Eye (tissue), 1 donor: ENCODE results near the gene PPT2.

ENCODE experiments used
- DNase-seq: peaks from one replicate; pipeline ENCODE4 v3.0.0-alpha.2; 2015

Gene PPT2

DNA sequence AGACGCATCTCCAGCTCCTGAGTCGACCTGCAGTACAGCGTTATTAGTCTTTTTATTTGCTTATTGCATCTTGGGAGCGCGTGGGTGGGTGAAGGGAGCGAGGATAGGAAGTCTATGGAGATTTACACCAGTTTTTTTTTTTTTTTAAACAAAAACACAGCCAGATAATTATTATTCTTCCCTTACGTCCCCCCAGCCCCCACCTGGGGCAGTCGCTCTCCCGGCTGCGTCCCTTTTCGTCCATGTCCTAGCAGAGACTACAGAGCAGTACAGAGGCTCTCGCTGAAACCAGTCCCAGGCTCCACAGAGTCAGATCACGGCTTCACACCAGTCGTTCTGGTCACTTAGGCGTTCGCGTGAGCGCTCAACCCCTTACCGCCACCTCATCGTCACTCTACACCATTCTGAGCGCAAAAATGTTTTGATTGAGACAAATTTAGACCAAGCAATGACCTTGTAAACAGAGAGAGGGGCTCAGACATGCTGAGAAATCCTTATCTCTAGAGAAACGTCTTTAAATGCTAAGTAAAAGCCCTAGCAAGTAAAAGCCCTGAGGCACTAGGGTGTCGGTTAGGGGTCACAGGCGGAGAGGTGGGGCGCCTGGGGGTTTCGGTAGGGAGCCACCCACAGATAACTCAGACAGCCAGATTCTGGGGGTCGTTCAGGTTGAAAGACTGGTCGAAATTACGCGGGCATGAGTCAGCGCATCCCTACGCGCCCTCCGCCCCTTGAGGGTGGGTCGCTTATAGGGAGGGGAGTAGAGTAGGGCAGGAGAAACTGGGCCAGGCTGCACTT, 975 bp upstream of the PPT2 start:
- DNase-seq, result peak; percentile 81

GRCh38 chr6:32154514-32155161, 697 bp downstream of the PPT2 start:
- peak; percentile 84 for DNase-seq

GRCh38 chr6:32156891-32157290, 3.0 kb downstream of the PPT2 start:
- DNase-seq, result no peak

GRCh38 chr6:32158052-32158451, 4.1 kb downstream of the PPT2 start:
- DNase-seq, result no peak

DNA sequence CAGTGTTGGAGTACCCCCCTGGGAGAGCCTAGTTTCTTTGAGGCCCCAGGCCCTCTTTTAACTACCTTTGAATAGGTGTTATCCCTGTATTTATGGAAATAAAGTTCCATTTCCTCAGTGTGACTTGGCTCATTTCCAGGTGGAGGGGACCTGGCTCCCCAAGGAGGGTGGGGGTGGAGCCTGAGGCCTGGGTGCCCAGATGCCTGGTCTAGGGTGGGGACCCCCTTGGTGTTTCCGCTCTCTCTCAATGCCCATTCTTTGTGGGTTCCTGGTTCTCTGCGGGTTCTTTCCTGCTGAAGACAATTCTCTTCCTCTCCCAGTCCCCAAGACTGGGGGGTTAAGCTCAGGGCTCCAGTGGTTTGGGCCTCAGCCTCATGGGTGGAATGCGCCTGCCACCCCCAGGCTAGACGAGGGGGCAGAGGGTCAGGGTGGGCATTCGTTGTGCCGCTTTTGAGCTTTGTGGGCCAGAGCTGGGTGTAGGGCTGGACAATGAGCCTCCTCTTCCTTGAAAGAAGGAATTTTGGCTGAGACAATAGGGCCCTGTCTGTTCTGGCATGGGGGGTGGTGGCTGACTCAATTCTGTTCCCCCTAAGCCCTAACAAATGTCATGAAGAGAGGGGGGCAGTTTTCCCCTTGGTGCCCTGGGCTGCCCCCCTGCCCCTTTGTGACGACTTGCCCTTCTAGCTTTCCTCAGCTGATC, 9.8 kb downstream of the PPT2 start:
- DNase-seq, result no peak

DNA sequence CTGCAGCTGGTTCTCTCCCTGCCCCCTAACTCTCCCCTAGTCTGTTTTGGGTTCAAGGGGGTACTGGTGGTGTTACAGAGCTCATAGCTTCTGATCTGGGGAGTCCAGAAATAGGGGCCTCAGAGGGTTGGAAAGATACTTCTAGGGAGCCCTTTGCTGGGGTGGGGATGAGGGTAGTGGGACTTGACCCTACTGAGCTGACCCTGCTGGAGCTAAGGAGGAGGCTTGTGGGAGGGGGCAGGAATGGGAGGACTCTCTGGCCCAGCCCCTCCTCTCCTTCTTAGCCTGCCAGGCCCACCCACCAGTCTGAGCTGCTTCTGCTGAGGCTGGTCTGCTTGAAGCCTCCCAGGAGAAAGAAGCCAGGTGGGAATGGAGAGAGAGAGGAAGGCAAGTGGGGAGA, 10.4 kb downstream of the PPT2 start, which contains the start of gene EGFL8:
EGFL8 (plus strand) TSS at position 301 of the 400 bp plus-strand sequence. CDS start 1,571 bp downstream, outside the sequence.
- no peak for DNase-seq

GRCh38 chr6:32166411-32167061, 12.6 kb downstream of the PPT2 start:
- DNase-seq, result no peak

DNA sequence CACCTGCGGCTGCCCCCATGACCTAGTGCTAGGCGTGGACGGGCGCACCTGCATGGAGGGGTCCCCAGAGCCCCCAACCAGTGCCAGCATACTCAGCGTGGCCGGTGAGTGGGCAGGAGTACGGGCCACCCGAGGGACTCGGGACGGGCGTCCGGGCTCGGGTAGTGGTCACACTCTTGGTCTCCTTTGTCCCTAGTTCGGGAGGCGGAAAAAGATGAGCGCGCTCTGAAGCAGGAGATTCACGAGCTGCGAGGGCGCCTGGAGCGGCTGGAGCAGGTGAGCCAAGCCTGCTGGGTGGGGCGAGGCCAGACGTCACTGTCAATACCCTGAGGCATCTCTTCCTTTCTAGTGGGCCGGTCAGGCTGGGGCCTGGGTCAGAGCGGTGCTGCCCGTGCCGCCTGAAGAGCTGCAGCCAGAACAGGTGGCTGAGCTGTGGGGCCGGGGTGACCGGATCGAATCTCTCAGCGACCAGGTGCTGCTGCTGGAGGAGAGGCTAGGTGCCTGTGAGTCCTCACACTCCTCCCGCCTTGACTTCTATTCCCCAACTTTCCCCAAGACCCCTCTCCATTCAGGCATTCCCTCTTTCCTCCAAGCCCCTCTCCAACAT, 13.3 kb downstream of the PPT2 start:
- no peak for DNase-seq

DNA sequence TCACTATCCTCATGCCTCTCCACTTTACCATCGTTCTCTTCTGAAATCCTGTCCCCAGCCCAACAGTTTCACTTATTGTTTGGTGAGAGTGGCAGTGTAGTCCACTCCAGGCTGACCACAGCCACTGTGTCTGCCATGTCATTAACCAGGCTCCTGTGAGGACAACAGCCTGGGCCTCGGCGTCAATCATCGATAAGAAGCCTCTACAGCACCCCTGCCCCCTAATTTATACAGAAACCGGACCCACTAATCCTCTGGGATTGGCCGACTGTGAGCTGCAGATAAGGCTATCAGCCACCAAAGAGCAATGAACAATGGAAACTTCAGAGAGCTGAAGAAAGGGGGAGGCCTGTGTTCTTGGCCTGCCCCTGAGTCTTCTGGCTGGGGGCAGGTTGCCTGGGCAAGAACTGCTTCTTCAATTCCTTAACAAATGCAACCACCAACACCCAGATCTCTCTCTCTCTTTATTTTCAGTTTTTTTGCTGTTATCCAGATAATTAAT, 13.9 kb downstream of the PPT2 start:
- no peak for DNase-seq

GRCh38 chr6:32168350-32168749, 14.4 kb downstream of the PPT2 start:
- no peak for DNase-seq

GRCh38 chr6:32168807-32169591, 15.1 kb downstream of the PPT2 start:
- DNase-seq, result no peak

DNA sequence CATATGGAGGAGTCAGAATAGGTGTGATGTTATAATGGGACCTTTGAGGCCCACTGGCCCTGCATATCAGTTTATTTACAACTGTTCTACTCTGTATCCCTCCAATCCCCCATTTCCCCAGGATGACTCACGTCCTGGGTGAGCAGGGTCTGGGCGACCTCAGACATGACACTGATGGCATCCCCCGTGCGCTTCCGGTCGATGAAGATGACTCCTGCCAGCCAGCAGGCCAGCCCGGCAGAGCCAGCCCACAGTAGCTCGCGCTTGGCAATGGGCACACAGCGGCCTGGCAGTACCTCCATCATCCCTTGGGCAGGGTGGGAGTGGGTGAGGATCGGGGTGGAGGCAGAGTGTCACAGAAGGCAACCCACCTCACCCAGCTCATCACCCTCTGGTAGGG, 16.4 kb downstream of the PPT2 start:
- DNase-seq, result no peak

- DNase-seq, result no peak
Observed at GRCh38 chr6:32171234-32171633, 17.3 kb downstream of the PPT2 start.

DNA sequence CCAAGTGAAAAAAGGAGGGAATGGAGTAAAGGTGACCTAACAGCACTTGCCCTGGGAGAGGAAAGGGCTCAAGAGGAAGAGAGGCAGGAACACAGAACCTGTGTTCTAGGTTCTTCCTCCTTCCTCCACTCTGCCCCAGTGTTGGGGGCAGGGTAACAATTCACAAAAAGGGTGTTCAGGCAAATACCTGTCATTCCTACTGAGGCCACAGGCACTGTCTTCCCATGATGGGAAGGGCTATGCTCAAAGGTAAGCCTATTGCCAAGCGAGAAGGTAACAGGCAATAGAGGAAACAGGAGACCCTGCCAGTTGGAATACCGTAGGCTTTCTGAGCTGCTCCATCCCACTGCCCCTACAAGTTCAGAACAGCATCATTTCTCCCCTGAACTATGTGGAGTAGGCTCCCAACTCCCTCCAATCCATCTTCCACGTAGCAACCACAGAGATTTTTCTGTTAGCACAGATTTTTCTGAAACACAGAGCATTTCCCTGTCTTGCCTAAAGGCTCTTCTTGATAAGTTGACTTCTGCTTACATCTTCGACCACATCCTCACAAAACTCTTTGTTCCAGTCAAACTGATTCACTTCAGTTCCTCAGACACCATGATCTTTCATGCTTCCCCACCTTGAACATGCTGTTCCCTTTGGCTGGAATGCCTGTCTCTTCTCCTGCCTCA, 19.2 kb downstream of the PPT2 start:
- DNase-seq, result no peak

GRCh38 chr6:32174416-32174815, 20.5 kb downstream of the PPT2 start:
- DNase-seq, result no peak

DNA sequence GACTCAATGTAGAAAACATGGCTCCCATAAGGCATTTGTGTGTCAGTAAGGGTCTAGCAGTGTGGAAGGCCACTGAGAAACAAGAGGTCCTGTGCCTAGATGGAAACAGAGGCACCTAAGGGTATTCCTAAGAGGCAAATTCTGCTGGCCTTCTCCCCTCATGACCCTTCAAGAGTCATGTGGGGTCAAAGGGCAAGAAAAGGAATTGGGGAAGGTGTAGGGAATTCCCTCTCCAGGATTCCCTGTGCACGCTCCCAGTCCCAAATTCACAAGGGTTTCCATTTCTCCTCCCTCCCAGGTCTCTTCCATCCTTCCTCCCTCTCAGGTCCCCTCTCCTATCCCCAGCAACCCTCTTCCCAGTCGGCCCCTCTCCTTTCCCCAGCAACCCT, 21.4 kb downstream of the PPT2 start:
- no peak for DNase-seq

GRCh38 chr6:32175711-32176475, 22.0 kb downstream of the PPT2 start, which contains the start of gene AGPAT1:
Gene AGPAT1 (minus strand): TSS chr6:32176084. CDS start chr6:32171496, 4,588 bp downstream.
- peak; percentile 99 for DNase-seq

GRCh38 chr6:32176476-32177182, 22.7 kb downstream of the PPT2 start:
- DNase-seq, result no peak

DNA sequence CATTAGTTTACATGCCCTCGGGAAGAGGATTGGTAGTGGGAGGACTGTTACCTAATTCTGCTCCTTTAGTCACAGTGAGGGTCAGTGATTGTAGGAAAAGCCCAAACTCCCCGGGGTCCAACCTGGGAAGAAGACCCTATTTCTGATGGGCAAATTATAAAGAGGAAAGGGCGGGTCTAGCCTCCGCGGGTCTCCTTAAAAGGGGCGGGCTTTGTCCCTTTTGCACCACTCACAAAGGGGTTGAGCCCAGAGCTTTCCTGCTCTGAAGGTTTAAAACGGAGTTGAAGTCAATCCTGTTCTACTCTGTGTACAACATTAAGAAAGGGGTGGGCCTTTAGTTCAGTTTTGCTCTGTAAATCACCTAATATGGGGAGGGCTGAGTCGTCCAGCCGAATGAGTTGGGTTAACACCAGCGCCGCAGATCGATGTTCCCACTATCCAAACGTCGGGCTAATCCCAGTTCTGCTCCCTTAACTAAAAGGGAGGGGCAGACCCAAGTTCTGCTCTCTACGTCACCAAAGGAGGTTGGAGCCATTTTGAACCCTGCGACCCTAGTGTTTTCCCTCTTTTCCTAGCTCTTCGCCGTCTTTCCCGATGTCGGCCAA, 23.3 kb downstream of the PPT2 start:
- DNase-seq, result no peak
